ENCODE results near the gene C4BPB. TPM values are rescaled to one million over a fixed set of nuclear protein-coding genes. Genes with fewer than 3 reads are reported as not detected.

C4BPB gene
- total and polyA plus RNA-seq, 2 donors (not counting 3 experiments of a cell fraction or from before 2014, with no cell fraction given), result not detected

GRCh38 chr1:207058878-207059867, 29.5 kb upstream of the C4BPB start:
- no peak overlapping the region for H3K27ac ChIP-seq (ENCODE audit: insufficient read depth, low read depth, low read length)
- peaks cover 0 to 2% of the 10 kb centered on the region in 2 experiments for H3K27me3 ChIP-seq (ENCODE audit: control insufficient read depth in 2 of 2, insufficient read depth in 2 of 2, low read length in 2 of 2)
- dilution Hi-C loops (cut with MboI; ENCODE audit: extremely low pct_ligation_motif_present, low sequenced_read_pairs) (no loop called here), intact Hi-C loops (cut with micrococcal nuclease) (no loop called here)
- FAIRE-seq, result no peak
- H3K36me3 ChIP-seq (ENCODE audit: control insufficient read depth in 2 of 2, extremely low read depth in 1 of 2, insufficient read depth in 2 of 2, low read length in 2 of 2), result no peaks in the 10 kb centered on the region
- H3K79me2 ChIP-seq (ENCODE audit: control insufficient read depth, insufficient read depth, low read length), result no peaks in the 10 kb centered on the region
- ChIA-PET CTCF (interaction anchor here (1.0 to 2.3 kb wide), 2 partner anchors 17 to 22 kb away, joined by 3 to 7 read pairs; no protein-coding TSS in a partner anchor), POLR2A (no interaction called here)
- no peak overlapping the region for H3K4me3 ChIP-seq (replicated peaks in 1 of 3; ENCODE audit: insufficient read depth in 1 of 3, low read depth in 1 of 3, low read length in 3 of 3)
- no peaks in the 10 kb centered on the region for H3K9me3 ChIP-seq (replicated peaks; ENCODE audit: control insufficient read depth, insufficient read depth, low read length)
- no peaks in the 10 kb centered on the region for H3K9me1 ChIP-seq (replicated peaks; ENCODE audit: control insufficient read depth, extremely low read depth, insufficient read depth, low read length)
- no peak for TF ChIP-seq MYC (IDR thresholded peaks at IDR 0.05; ENCODE audit: low read depth, low read length)
- no peak for TF ChIP-seq POLR2AphosphoS5 (IDR thresholded peaks at IDR 0.05; ENCODE audit: insufficient read depth, low read depth, low read length)
- TF ChIP-seq MAX (IDR thresholded peaks at IDR 0.05; ENCODE audit: insufficient read depth, insufficient read length), result no peak
- TF ChIP-seq CTCF (IDR thresholded peaks at IDR 0.05; ENCODE audit: extremely low read depth in 1 of 2, insufficient read depth in 1 of 2, low read depth in 1 of 2, low read length in 2 of 2), result no peak
- TF ChIP-seq POLR2A (IDR thresholded peaks at IDR 0.05; ENCODE audit: low read depth, low read length), result no peak
- TF ChIP-seq JUN (IDR thresholded peaks at IDR 0.05; ENCODE audit: borderline replicate concordance, insufficient read depth, insufficient read length, low read depth), result no peak
- TF ChIP-seq GATA2 (IDR thresholded peaks at IDR 0.05; ENCODE audit: insufficient read depth, insufficient read length, low read depth, low read length), result no peak
- no peak for TF ChIP-seq EZH2 (IDR thresholded peaks at IDR 0.05; ENCODE audit: borderline replicate concordance, low read depth, low read length, severe bottlenecking)
- no peak for TF ChIP-seq FOS (IDR thresholded peaks at IDR 0.05; ENCODE audit: borderline replicate concordance, insufficient read depth, low read length)
- H4K20me1 ChIP-seq (replicated peaks; ENCODE audit: control insufficient read depth, extremely low read depth, insufficient read depth, low read length), result no peaks in the 10 kb centered on the region
- H3K4me2 ChIP-seq (ENCODE audit: insufficient read depth, low read length), result no peak overlapping the region
- no peak overlapping the region for H2AFZ ChIP-seq (ENCODE audit: low read depth, low read length)
- no peaks in the 10 kb centered on the region for H3K4me1 ChIP-seq (ENCODE audit: control insufficient read depth, extremely low read depth, insufficient read depth, low read length)
- H3K9ac ChIP-seq (replicated peaks; ENCODE audit: extremely low read depth, insufficient read depth, low read length), result no peak overlapping the region
- BruUV-seq (replicated peaks), result no TSS peak
- no peak for DNase-seq (ENCODE audit: low read depth, low spot score)
